ENCODE measurements around the gene ELAVL3.

The ELAVL3 gene

GRCh38 chr19:11507370-11508078 is 26.7 kb upstream of the ELAVL3 start:
- TF ChIP-seq TSHZ2 (CRISPR knock-in tag; IDR thresholded peaks at IDR 0.05) = no peak
- TF ChIP-seq SNAI2 (CRISPR knock-in tag; IDR thresholded peaks at IDR 0.05) = no peak
- no peak for TF ChIP-seq ZNF565 (CRISPR knock-in tag; conservative IDR thresholded peaks at IDR 0.05; ENCODE audit: low read depth)
- no peak for TF ChIP-seq PATZ1 (CRISPR knock-in tag; IDR thresholded peaks at IDR 0.05; ENCODE audit: borderline replicate concordance)
- TF ChIP-seq ZC3H10 (CRISPR knock-in tag; IDR thresholded peaks at IDR 0.05) = no peak
- no peak for TF ChIP-seq GLIS3 (CRISPR knock-in tag; IDR thresholded peaks at IDR 0.05)
- no peak for TF ChIP-seq ZFP30 (CRISPR knock-in tag; IDR thresholded peaks at IDR 0.05)
- TF ChIP-seq ZFP3 (CRISPR knock-in tag; IDR thresholded peaks at IDR 0.05) = no peak
- TF ChIP-seq TCF4 (CRISPR knock-in tag; IDR thresholded peaks at IDR 0.05; ENCODE audit: borderline replicate concordance) = no peak
- TF ChIP-seq CSRNP3 (CRISPR knock-in tag; IDR thresholded peaks at IDR 0.05) = no peak
- ATAC-seq = no peak

GRCh38 chr19:11506967-11507366 is 26.1 kb upstream of the ELAVL3 start:
- no peak for ATAC-seq

GRCh38 chr19:11506101-11506555 is 25.3 kb upstream of the ELAVL3 start:
- TF ChIP-seq ZFP30 (CRISPR knock-in tag; IDR thresholded peaks at IDR 0.05) (no peak), PATZ1 (CRISPR knock-in tag; IDR thresholded peaks at IDR 0.05; ENCODE audit: borderline replicate concordance) (no peak), ZNF8 (CRISPR knock-in tag; IDR thresholded peaks at IDR 0.05) (no peak), GLIS3 (CRISPR knock-in tag; IDR thresholded peaks at IDR 0.05) (no peak), ZNF70 (CRISPR knock-in tag; IDR thresholded peaks at IDR 0.05) (no peak), PPARA (CRISPR knock-in tag; IDR thresholded peaks at IDR 0.05; ENCODE audit: borderline replicate concordance) (no peak), ARNTL (CRISPR knock-in tag; IDR thresholded peaks at IDR 0.05; ENCODE audit: borderline replicate concordance, low read depth) (no peak), ZC3H10 (CRISPR knock-in tag; IDR thresholded peaks at IDR 0.05) (no peak), ESRRG (CRISPR knock-in tag; IDR thresholded peaks at IDR 0.05) (no peak), TCF4 (CRISPR knock-in tag; IDR thresholded peaks at IDR 0.05; ENCODE audit: borderline replicate concordance) (no peak)
- peak; percentile 15 for ATAC-seq

More at GRCh38 chr19:11506967-11507366, 26.1 kb upstream of the ELAVL3 start:
- TF ChIP-seq PPARA (CRISPR knock-in tag; IDR thresholded peaks at IDR 0.05; ENCODE audit: borderline replicate concordance) (no peak), ZFP3 (CRISPR knock-in tag; IDR thresholded peaks at IDR 0.05) (no peak), TOX (CRISPR knock-in tag; IDR thresholded peaks at IDR 0.05; ENCODE audit: borderline replicate concordance) (no peak), GLIS3 (CRISPR knock-in tag; IDR thresholded peaks at IDR 0.05) (no peak), ESRRG (CRISPR knock-in tag; IDR thresholded peaks at IDR 0.05) (no peak), TSHZ2 (CRISPR knock-in tag; IDR thresholded peaks at IDR 0.05) (no peak), ISL1 (CRISPR knock-in tag; IDR thresholded peaks at IDR 0.05) (no peak), ZNF70 (CRISPR knock-in tag; IDR thresholded peaks at IDR 0.05) (no peak), SNAI2 (CRISPR knock-in tag; IDR thresholded peaks at IDR 0.05) (no peak)
